GM18498 (cell line): Measurements from ENCODE around the gene HHIPL1.
"Not testable (repeated sequence)": the region's sequence is repeated elsewhere in the genome, so short reads cannot be mapped to it uniquely, and the experiment has no call there.

ENCODE experiments used
- ATAC-seq: cut with Tn5 transposase; IDR thresholded peaks from one replicate; pipeline ENCODE4 v1.9.1; 2021; ENCODE audit warnings: mild to moderate bottlenecking, moderate library complexity; ENCODE audit not compliant: unreplicated experiment

The HHIPL1 gene

DNA sequence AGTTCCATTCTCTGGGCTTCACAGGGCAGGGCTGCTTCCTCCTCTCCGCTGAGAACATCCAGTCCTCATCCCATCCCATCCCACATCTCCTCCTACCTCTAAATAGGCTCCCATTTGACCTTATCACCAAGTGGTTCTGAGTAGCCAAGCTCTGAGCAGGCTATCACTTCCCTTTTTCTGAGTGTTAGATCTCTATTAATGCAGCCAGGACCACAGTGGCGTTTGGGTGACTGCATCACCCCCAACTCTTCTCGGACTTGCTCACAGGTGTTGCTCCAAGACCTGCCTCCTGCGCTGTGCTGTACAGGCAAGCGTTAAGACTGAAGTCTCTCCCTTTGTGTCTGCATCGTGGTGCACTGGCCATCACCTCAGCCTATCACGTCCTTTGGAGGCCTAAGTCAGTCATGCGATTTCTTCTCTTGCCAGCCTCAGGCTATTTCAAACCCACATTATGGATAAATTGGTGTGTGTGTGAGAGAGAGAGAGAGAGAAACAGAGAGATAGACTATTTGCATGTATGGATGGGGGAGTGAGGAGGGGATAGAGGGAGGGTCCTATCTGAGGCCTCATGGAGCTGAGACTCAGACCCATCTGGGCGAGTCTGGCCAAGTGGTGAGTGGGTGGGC, 12.4 kb upstream of the HHIPL1 start:
- no peak for ATAC-seq

DNA sequence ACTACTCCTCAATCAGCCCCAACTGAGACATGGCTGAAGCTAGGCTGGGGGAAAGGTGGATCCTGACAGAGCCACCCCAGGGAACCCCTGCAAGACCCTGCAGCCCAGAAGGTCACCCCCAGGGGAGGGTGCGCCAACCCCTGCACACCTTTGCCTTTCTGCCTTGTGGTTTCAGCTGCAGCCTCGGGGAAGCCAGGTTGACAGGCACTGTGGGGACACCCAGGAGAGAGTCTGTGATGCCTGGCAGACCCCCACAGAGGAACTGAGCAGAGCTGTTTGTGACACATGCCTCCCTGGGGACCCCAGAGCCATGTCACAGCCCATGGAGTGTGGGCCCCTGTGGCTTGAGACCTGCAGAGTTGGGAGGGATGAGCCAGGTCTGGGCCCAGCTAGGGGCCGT, 11.8 kb upstream of the HHIPL1 start:
- ATAC-seq: no peak

DNA sequence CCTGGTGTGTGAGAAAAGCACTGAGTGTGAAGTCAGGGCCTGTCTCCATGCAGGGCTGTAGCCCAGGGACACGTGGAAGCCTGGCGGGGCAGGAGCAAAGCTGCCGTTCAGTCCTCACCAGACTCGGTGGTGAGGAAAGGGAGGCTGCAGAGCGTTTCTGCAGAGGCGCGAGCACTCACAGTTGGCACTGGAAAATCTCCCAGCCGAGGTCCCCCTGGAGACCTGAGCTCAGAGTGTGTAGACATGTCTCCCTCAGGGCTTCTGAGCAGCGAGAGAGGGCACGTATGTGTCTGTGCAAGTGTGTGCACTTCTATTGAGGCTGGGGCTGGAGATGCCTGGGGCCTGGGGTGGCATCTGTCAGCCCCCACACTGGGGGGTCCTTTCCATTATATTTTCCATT, 11.0 kb upstream of the HHIPL1 start:
- no peak for ATAC-seq

DNA sequence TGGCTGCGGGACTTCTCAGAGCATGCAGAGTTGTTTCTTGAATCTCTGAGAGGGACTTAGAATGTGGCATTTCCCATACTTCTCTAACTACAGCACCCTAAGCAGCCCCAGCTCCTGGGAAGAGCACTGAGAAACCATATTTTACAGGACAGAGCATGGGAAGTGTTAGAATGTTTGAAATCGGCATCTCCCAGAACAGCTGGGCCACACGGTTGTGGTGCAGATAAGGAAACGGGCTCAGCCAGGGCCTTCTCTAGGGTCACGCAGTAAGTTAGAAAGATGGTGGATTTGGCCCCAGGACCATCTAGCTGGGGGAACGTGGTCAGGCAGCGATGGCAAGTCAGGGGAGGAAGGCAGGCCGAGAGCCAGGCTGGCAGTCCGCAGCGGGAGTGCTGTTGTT, 10.5 kb upstream of the HHIPL1 start:
- ATAC-seq: no peak

DNA sequence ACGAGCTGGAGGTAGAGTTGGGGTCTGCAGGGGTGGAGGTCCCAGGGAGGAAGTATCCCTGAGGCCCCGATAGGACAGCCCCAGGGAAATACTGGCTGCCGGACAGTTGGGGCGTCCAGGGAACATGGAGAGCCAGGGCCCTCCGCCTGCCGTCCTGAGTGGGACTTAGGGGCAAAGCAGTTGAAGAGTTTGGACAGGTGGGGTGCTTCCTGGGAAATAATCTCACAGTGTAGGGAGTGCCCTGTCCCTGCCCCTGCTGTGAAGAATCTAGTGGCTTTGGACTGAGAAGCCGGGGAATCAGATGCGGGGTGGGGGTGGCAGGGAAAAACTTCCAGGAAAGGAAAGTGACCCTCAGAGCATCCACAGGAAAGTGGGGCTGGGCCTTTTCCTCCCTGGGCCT, 9.8 kb upstream of the HHIPL1 start:
- ATAC-seq: no peak

DNA sequence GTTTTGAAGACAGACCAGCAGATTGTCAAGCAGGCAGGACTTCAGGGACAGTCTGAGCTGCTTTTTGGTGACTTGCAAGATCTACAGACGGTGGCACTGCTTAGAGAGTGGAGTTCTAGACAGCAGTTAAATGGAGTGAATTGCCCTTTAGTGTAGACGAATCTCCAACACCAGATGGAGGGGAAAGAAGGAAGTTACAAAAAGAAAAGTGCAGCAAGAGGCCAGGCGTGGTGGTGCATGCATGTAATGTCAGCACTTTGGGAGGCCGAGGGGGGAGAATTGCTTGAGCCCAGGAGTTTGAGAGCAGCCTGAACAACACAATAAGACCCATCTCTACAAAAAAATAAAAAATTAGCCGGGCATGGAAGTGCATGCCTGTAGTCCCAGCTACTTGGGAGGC, 8.4 kb upstream of the HHIPL1 start:
- no peak for ATAC-seq

DNA sequence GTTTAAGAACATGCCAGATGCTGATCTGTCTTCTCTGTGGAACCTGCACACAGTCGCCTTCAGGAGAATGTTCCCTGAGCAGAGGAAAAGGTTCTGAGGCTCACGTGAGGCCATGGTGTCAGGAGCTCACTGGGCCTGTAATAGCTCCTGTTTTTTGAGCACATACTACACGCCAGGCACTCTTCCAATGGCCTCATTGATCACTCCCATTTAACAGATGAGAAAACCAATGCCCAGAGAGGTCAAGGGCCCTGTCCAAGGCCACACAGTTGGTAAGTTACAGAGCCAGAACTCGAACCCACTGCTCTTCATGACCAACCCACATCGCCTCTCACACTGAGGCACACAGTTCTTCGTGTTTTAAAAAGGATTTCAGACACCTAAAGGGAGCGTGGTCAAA, 7.3 kb upstream of the HHIPL1 start:
- ATAC-seq: no peak

DNA sequence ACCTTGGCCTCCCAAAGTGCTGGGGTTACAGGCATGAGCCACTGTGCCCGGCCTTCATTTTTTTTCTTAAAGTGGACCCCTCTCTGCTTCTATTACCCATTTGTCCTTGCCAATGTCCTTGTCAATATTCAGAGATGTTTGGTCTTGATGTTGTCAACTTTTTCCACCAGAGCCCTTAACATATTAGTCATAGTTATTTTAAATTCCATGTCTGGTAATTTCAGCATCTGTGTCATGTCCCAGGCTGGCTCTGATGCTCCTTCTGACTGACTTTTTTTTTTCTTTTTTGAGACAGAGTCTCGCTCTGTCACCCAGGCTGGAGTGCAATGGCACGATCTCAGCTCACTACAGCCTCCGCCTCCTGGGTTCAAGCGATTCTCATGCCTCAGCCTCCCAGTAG, 2.2 kb upstream of the HHIPL1 start:
- not testable (repeated sequence) for ATAC-seq

DNA sequence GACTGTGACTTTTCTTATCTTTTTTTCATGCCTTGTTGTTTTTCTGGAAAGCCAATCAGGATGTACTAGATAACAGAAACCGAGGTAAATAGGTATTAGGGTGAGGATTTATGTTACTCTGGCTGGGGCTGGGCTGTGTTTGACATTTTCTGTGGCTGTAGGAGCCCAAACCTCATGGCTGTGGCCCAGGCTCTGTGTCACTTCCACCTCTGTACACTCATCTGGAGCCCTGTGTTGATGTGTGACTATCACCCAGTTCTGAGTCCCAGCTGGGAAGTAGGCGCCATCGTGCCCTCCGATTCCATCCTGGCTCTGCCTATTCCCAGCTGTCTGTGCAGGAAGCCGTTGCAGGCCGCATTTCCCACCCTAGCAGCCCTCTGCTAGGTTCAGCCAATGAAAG, 1.6 kb upstream of the HHIPL1 start:
- no peak for ATAC-seq

DNA sequence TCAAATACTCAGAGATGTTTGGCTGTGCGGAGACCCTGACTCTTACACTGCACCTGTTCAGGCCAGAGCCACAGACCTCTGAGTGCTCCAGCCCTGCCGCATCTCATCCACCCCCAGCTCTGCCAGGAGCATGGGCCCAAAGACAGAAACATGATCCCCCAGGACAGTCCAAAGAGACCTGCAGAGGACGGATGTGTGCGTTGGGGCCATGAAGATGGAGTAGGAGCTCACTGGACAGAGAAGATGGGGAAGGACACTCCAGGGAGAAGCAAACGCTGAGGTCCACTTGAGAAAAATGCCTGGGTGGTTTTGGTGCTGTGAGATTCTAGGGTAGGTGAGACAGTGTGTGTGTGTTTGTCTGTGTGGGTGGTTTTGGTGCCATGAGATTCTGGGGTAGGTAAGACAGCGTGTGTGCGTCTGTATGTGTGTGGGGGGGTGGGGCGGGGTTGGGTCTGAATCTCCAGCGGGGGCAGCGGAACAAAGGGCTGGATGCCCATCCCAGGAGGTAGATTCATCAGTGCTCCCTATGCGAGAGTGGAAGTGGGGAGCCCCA, 818 bp upstream of the HHIPL1 start:
- ATAC-seq: no peak

DNA sequence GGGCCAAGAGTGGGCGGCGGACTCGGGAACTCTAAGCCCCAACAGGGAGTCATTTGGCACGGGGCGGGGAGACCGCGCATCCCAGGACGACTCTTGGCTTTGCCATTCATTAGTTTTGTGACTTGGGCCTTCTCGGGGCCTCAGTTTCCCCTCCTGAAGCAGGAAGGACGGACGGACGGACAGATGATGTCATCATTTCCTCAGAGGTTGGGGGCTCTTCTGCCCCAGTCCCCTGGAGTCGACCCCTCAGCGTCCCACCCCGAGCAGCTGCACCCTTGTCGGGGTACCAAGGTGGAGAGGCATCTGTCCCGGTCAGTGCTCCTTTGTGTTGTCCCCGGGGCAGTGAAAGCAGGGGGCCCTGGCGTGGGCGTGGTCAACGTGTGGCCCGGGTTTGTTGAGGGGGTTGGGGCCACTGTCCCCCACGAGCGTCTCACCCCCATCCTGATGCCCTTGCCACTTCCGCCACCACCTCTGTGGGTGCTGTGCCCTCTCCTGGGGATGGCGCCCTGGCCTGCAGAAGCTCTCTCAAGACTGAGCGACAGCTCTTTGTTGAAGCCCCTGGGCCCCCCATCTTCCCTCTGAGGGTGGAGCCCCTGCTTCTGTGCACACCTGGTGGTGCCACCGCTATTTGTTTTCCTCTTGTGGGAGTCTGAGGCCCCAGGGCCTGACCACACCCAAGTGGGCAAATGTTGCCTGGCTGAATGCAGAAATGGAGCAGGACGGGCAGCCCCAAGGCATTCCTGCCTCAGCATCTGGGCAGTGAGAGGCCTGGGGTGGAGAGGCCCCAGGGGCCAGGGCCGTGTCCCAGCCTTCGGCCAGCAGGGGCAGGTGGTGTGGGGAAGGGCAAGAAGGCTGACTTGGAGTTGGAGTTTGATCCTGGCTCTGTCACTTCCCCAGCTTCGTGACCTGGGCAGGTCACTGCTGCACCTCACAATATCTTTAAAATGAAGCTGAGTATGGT, 896 bp downstream of the HHIPL1 start:
- ATAC-seq: no peak

DNA sequence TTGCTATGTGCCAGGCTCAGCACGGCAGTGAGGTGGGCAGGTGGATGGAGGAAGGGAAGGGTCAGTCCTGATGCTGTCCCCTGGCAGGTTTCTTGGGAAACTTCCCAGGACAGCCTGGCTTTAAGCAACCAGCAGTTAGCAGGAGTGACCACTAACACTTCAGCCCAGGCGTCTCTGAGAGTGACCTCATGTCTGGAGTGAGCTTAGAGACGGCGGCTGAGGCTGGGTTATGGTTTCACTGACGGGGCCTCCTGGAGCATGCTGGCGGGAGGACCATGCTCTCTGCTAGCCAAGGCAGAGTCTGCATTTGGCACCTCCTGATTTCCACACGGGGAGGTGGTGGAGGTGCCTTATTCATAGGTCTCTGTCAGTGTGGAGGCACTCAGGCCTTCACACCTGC, 2.5 kb downstream of the HHIPL1 start:
- no peak for ATAC-seq

DNA sequence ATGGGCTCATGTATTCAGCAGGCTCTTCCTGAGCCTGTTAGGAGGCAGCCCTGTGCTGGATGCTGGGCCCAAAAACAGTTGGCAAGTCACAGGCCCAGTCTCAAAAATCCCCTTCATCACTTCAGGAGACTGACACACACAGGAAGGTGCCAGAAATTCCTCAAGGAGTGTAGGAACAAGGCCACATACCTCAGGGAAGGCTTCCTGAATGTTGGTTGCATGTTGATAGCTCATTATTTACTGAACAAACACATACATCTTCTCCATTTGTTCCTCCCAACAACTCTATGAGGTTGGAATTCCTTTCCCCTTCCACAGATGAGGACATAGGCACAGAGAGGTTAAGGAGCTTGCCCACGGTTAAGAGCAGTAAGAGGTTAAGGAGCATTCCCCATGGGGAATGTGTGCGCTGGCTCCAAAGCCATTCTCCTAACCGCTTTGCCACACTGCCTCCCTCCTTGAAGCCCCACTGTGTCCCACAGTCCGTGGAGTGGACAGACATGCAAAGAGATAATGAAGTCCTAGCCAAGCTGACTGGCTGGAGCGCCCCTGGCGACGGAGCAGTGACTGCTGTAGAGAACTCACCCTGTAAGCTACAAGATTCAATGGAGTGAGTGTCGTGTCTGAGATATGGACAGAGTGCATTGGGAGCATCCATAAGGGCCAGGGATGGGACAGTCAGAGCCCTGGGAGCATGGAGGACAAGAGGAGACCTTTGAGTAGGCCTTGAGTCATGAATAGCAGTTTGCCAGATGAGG, 3.3 kb downstream of the HHIPL1 start:
- ATAC-seq: no peak

DNA sequence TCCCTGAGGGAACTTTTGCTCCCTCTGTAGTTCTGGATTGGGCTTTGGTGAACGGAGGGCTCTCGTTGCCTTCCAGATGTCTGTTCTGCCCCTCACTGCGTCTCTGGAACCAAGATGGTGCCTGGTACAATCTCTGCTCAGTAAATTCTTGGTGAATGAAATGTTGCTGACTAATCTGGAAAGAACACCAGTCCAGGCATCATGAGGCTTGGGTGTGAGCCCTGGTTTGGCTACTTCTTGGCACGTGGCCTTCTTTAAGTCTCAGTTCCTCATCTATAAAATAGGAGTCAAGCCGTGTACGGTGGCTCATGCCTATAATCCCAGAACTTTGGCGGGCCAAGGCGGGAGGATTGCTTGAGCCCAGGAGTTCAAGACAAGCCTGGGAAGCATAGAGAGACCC, 4.3 kb downstream of the HHIPL1 start:
- no peak for ATAC-seq

DNA sequence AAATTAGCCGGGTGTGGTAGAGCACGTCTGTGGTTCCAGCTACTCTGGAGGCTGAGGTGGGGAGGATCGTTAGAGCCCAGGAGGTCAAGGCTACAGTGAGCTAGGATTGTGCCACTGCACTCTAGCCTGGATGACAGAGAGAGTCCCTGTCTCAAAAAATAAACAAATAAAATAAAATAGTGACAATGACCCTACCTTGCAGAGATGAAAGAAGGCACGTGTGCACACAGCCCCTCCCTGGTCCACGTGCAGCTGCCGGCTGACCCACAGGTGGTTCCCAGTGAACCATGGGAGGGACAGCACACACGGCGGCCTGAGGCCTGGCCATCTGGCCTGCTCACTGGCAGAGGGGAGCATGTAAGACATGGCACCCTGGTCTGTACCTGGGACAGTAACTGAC, 4.7 kb downstream of the HHIPL1 start:
- ATAC-seq: no peak

DNA sequence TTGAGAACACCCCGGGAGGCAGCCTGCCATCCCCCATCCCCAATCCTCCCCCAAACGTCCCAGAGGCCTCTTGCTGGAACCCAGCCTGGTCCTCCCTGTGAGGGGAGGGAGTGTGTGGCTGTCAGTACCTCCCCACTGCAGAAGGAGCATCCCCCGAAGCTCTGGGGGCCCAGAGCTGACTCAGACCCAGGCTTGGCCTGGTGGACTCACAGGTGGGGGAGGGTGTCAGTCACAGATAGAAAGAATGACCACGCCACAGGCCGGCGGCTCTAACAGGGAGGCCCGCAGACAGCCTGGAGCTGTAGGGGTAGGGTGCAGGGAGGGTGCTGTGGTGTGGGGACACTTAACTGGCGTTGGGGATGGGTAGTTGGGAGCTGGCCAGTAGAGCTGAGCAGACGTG, 5.3 kb downstream of the HHIPL1 start:
- no peak for ATAC-seq

DNA sequence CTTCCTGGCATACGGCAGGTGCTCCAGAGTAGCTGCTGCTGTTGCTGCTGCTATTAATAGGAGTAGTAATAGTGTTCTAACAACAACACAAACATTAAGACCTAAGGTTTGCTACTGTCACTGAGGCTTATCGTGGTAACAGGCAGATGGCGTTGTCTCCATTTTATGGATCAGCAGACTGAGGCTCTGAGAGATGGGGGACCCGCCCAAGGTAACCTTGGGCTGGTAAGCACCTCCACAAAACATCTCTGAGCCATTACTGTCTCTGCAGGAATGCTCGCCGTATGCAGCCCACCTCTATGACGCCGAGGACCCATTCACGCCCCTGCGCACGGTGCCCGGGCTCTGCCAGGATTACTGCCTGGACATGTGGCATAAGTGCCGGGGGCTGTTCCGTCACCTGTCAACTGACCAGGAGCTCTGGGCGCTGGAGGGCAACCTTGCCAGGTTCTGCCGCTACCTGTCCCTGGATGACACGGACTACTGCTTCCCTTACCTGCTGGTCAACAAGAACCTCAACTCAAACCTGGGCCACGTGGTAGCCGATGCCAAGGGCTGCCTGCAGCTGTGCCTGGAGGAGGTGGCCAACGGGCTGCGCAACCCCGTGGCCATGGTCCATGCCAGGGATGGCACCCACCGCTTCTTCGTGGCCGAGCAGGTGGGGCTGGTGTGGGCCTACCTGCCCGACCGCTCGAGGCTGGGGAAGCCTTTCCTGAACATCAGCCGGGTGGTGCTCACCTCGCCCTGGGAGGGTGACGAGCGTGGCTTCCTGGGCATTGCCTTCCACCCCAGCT, 7.2 kb downstream of the HHIPL1 start:
- no peak for ATAC-seq

DNA sequence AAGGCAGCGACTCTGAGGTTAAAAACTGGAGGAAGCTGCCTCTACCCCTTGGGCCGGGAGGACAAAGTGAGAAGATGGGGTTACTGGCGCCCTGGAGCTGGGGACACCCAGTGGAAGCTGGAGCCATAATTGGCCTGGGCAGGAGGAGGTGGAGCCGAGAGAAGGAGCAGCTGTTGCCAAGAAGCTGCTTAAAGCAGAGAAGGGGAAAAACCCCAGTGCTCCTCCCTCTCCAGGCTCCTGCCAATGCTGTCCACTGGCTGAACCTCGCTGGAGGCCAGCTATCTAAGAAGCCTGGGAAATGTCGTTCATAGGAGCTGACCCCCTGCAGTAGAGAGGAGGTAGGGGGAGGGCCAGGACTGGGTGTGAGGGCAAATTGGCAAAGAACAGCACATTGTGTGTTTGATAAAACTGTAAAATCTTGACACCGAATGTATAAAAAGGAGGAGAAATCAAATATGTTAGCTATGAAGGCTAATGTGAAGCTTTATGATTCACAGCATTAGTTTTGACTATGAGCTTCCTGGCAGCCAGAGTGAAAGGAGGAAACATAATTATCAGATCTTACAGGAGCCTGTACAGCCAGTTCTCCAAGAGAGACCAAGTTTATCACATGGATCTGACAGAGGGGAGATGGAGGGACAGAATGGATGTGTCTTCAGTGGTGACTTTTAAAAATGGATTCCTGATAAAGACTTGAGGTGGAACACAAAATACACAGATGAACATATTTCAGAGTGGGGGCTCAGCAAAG, 9.5 kb downstream of the HHIPL1 start:
- no peak for ATAC-seq

DNA sequence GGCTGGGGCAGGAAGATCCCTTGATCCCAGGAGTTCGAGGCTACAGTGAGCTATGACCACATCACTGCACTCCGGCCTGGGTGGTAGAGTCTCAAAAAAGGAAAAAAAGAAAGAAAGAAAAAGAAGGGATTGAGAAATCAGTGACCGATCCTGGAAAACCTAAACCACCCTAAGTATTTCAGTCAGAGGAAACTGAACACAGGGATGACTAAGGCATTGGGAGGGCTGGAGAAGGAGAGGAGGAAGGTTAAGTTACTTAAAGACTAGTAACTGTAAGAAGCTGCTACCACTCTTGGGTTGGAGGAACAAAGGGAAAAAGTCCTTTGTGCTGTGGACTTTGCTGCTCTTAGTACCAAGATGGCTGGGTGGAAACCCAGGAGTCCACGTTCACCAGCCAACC, 10.6 kb downstream of the HHIPL1 start:
- ATAC-seq: no peak

DNA sequence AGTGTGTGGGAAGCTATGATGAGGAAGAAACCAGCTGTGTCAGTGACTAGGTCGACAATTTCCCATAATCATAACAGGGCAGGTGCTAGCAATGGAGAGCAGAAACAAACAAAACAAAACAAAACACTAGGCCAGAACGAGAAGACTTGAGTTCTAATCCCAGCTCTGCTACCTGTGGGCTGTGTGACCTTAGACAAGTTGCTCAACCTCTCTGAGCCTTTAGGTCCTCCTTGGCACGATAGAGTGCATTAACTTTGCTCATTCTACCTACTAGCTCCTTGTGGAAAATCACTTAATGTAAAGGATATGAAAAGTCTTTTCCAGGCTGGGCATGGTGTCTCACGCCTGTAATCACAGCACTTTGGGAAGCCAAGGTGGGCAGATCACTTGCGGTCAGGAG, 11.2 kb downstream of the HHIPL1 start:
- ATAC-seq: no peak
